HG03095 (cell line): ENCODE measurements around the gene PLXNA2.

ENCODE experiments used
- ATAC-seq: cut with Tn5 transposase; IDR thresholded peaks from one replicate; pipeline ENCODE4 v1.9.1; 2021; ENCODE audit warnings: moderate library complexity; ENCODE audit not compliant: unreplicated experiment

Gene PLXNA2, protein sequence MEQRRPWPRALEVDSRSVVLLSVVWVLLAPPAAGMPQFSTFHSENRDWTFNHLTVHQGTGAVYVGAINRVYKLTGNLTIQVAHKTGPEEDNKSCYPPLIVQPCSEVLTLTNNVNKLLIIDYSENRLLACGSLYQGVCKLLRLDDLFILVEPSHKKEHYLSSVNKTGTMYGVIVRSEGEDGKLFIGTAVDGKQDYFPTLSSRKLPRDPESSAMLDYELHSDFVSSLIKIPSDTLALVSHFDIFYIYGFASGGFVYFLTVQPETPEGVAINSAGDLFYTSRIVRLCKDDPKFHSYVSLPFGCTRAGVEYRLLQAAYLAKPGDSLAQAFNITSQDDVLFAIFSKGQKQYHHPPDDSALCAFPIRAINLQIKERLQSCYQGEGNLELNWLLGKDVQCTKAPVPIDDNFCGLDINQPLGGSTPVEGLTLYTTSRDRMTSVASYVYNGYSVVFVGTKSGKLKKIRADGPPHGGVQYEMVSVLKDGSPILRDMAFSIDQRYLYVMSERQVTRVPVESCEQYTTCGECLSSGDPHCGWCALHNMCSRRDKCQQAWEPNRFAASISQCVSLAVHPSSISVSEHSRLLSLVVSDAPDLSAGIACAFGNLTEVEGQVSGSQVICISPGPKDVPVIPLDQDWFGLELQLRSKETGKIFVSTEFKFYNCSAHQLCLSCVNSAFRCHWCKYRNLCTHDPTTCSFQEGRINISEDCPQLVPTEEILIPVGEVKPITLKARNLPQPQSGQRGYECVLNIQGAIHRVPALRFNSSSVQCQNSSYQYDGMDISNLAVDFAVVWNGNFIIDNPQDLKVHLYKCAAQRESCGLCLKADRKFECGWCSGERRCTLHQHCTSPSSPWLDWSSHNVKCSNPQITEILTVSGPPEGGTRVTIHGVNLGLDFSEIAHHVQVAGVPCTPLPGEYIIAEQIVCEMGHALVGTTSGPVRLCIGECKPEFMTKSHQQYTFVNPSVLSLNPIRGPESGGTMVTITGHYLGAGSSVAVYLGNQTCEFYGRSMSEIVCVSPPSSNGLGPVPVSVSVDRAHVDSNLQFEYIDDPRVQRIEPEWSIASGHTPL (N-terminal part only)

DNA sequence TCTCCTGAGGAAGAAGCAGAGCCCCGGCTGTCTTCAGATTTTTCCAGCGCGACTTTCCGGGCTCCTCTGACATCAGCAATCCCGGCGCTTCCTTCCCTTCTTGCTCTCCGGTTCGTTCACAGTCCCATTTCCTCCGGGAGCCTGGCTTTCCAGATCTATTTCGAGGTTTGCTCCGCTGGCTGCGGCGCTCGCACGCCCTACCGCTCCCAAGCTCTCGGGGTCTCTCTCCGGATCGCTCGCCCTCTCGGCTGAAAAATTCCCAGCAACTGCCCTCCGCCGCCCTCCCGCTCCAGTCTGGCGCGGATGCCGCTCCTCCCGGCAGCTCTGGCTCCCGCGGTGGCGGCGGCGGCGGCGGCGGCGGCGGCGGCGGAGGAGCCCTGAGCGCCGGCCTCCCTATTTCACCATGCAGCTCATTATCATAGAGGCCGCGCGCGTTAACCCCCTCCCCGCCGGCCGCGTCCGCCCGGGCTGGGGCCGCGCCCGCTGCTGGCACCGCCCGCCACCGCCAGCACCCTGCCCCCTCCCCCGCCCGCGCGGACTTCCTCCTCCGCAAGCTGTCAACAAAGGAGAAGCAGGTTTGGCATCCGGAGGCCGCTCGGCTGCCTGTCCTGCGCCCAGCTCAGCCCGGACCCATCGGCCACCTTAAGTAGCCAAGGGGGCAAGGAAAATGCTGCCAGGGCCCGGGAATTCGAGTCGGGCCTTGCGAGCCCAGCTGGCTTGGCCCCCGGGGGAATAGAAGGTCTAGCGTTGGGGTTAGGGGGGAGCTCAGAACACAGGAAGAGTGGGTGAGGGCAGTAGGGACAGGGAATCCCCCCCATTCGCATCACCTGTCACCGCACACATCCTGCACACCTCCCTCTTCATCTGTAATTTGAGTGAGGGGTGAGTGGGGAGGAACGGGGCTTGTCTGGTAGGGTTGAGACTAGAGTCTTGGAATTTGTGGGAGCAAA is at the start of gene PLXNA2:
TSS of gene PLXNA2 (minus strand) at position 418 of the 950 bp plus-strand sequence. CDS start 26,462 bp downstream, outside the sequence.
- no peak for ATAC-seq

DNA sequence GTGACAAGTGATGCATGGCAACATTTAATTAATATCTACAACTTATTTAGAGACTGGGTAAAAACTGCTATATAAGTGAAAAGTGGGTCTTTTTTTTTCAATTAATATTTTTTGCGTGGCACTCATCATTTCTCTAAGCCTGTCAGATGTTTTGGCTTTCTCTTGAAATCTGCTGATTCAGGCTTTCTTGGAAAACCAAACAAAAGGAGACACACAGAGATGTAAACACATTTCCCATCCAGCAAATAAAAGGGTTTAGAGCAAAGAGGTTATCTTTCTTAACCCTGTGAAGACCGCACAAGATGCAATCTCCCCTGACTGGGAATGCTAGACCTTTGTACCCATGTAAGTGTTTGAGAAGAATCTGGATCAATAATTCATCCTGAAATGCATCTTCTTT is 48.7 kb upstream of the PLXNA2 start:
- no peak for ATAC-seq

DNA sequence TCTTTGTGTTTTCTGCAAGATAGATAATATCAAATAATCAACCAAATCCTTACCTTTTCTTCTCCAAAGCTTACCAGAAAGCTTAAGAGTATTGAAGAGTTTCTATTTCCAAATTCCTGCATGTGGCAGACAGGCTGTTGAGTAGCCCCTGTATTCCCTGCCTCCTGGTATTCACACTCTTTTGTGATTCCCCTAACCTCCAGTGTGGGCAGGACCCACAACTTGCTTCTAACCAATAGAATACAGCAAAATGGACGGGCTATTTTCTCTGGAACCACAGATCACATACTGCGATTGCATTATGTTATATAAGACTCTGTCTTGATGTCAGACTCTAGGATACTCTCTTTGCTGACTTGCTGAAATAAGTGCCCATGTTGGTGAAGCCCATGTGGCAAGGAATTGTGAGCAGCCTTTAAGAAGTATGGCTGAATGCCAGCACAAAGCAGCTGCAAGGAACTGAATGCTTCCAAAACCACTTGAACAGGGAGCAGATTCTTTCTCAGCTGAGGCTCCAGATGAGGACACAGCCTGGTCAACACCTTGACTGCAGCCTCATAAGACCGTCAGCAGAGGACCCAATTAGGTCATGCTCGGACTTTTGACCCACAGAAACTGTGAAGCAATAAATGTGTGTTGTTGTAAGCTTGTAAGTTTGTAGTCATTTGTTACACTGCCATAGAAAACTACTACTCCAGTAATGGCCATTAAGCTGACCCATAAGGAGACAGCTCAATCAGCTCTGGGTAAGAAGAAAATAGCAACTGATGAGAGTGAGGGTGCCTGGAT is 47.9 kb upstream of the PLXNA2 start:
- no peak for ATAC-seq

DNA sequence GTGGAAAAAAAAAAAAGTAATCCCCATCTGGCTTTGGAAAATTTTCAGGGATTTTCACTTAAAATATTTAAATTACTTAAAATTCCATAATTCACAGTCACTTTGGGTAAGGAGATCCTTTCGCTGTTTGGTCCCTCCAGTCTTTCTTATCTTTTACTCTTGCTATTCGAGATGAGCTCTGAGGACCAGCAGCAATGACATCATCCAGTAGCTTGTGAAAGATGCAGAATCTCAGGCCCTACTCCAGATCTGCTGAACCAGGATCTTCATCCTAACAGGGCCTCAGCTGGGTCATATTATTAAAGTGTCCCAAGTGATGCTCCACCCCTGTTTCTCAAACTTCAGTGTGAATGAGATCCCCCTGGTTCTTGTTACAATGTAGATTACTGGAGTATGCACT is 46.9 kb upstream of the PLXNA2 start:
- no peak for ATAC-seq

DNA sequence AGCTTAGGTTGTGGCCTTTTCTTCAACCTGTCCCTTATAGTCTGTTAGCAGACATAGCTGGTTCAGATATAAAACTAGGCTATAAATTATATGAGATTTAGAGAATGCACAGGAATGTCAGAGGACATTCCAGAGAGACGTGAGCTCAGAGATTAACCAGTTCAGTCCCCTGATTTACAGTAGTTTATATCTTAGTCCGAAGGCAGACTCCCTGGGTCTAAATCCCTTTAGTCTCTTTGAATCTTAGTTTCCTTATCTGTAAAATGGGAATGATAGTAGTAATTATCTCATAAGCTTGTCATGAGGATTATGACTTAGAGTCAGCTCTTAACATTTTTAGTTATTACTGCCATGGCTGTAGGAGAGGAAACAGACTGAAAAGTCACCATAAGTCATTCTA is 45.5 kb upstream of the PLXNA2 start:
- no peak for ATAC-seq

DNA sequence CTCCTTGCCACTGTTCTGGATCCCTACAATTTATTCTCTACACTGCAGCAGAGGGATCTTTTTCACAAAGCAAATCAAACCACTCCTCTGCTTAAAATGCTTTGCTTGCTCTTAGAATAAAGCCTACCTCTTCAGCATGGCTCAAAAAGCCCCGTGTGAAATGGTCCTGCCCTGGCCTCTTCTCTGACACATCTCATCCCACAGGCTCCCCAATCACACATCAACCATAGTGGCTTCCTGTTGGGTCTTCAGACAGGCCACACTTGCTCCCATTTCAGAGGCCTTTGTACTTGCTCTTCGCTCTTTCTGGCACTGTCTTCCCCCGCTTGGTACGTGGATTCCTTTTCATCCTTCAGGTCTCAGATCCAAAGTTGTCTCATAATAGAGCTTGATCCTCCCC is 44.3 kb upstream of the PLXNA2 start:
- no peak for ATAC-seq

DNA sequence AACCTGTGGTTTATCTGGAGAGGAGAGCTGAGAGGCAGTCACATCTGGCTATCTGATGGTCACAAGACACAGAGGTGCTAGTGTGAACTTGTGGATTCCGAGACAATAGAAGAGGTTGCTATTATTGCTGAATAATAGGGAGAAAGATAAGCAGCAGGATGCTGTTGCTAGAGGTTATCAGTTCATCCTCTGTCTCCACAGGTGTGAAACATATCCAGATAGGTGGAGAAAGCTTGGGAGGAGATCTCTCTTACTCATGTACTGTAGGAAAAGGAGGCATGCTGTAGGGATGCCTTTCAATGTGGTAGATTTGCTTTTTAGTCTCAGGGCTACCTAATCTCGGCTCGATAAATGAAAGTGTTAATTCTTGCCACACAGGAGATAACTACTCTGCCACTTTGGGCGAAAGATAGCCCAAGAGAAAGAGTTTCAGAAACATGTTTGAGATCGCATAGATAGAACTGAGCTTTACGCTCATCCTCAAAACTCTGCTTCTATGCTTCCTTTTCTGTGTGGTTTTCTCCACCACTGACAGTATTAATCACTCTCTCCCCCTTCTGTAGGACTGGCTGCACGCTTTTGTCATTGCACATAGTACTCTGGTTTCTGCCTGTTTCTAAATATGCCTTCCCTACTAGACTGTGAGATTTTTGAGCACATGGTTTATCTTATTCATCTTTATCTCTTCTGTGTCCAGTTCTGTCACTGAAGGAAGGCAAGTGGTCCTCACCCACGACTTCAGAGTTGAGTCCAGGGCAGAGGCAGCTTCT is 36.7 kb upstream of the PLXNA2 start:
- ATAC-seq, result no peak

DNA sequence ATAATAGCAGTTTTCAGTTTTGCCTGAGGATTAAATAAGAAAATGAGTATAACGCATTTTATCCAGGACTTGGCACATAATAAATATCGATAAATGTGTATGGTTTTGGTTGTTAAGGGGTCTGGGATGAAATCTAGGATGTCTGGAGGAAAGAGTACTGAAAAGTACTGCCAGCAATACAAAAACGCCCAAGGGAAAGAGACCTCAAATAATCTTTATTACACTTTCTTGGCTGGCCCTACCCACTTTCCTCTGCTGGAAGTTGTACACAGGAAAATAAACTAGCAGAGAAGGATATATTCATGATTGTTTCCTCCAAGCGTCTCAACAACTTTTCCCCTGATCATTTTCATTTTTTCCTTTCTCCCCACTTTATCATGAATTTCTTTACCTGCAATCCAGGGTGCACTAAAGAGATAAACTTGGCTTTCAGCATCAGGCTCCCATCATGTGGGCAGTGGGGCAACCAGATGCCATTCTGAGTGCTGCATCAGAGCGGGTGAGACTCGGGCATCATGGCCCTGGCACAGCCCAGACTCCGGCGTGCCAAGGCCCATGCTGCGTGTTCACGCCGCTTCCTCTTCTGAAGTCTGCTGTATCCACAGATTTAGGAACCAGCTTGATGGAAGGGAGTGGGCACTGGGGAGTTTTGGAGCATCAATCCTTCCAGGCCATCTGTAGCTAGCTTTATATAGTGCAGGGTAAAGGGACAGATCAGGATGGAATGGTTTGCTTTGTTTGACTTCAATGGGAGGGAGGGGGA is 35.8 kb upstream of the PLXNA2 start:
- ATAC-seq, result no peak

DNA sequence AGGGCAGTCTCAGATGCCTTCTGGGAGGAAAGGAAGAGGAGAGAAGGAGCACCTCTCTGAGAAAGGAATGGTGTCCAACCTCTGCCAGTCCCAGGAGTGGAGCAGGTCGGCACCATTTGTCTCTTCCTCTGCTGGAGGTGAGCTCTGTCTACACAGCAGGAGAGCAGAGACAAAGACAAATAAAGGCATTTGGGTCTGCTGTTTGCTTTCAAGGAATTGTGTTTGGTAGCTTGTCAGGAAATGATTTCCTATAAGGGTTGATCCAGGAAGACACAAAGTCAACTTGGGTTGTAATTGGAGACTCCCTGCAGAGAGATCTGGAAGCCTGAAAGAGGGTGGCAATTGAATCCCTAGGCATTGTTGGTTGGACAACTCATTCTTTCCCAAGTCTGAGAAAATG is 34.5 kb upstream of the PLXNA2 start:
- ATAC-seq, result no peak

DNA sequence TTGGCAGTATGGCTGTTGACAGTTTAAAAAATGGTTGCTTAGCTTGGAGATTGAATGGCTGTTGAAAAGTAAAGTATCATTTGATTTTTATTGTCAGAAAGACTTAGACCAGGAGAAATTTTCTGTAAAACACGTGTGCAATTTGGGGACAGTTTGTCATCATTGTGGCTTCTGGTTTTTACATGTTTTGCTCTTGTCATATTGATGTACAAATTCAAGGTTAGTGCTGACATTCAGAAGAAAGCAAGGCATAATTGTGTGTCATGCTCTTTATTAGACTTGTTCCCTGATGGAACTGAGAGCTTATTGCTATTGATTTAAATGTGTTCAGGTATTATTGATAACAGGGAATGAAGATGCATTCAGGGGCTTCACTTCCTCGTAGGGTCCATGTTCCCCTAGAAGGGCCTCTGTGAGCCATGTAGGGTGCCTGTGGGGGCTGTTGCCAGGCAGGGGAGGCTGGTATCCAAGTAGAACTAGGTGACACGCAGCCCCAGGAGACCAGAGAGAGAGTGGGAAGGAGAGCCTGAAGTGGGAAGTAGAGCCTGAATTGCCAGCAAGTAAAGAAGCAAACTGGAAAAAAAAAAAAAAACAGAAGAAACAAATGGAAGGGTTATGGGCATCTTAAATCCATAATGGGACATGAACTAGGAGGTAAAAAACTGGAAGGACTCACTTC is 32.7 kb upstream of the PLXNA2 start:
- no peak for ATAC-seq

DNA sequence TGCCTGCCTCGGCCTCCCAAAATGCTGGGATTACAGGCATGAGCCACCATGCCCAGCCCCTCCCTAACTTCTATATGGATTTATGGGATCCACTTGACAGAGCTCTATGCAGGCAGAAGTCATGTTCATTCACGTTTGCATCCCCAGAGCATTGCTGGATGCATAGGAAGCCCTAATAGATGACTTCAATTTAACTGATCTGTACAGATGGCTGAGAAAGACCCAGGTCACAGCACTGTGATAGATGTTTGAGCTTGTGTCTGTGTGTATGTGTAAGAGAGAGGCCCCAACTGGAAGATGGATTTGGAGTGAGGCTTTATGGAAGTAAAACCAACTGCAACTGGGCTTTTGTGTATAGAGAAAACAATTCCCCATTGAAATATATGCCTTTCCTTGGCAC is 30.9 kb upstream of the PLXNA2 start:
- no peak for ATAC-seq

DNA sequence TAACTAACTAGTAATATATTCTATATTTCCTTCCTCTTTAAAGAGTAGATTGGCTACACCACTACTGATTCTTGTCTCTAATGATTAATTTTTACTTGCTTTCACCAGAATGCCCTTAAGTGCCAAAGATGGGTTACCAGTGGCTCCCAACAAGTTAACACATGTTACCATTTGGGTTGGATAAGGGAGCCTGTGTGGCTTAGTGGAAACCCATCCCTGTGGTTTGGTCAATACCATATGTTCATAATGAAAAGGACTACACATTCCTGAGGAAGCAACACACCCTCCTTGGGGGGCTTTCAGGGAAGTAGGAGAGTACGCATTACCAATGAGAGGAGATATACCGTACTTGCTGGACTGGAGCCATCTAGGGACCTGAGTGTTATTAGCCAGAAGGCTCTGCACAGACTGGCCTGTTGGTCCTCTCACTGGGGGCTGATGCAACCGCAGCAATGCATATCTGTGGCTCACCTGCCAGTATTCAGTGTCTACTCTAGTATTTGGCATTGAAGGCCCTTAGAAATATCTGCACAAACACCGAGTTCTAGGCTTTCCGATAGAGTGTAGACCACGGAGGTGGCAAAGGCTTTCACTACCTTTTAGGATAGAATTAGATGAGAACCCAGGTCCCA is 29.3 kb upstream of the PLXNA2 start:
- ATAC-seq, result no peak

DNA sequence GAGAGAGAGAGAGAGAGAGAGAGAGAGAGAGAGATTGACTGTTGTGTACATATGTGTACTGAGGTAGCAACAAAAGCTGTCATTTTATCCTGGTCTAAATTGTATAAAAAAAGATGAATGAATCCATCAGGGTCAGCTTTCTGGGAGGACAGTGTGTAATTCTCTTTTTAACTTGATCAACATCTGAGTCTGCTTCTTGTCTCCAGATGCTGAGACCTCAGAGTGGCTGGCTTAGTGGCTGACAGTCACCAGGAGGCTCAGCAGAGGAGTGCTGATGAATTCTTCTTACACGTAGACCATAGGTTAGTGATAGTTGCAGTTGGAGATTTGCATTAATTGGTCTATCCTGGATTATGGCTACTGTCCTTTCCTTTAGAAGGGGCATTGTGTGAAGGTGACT is 28.5 kb upstream of the PLXNA2 start:
- ATAC-seq, result no peak

DNA sequence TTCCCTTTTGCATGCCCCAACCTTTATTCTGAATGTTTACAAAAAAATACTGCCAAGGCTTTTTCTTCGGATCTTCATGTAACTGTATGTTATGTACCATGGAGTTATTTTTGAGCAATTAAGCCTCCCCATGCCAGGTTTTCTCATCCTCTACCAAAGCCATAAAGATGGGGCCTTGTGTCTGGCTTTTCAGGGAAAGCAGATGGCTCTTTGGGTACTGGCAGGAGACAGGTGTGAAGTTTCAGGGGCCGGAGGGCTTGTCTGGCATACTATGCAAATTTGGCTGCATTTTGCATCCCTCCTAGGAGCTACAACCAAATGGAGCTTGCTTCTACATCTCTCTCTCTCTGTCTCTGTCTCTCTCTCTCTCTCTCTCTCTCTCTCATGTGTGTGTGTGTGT is 28.1 kb upstream of the PLXNA2 start:
- ATAC-seq, result no peak

DNA sequence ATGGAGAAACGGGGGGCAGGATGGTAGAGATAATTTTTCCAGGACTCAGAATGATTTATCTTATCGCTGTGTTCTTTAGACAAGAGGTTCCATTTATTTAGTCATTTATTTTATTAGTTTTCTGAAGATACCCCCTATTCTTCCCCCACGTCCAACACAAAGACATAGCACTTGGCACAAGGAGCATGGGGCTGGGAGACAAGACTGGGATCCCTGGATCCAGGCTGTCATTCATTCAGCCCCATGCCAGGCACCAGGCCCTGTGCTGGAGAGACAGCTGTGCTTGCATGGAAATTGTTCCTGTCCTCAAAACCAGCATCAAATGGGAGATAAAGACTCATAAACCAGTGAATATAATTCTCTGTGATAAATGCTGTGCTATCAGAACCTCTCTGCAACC is 27.1 kb upstream of the PLXNA2 start:
- no peak for ATAC-seq

DNA sequence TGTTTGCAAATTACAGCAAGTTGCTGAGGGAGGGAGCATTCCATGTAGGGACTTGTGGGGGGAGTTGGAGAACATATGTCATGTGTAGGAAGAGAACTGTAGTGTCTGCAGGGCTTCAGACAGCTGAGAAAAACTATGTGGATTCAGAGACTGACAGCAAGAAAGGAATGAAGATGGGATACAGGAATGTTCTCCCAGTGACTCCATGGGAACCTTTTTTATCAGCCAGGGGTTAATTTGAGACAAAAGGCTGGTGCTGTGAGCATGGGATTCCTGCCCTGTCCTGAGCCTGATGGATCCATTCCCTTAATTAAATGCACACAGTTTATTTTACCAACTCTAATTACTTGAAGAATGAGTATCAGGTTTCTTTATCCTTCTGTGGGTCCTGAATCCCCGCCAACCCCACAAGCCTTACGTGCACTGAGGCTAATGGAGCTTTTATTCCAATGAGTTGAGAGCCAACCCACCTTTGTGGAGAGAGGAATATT is 26.5 kb upstream of the PLXNA2 start:
- ATAC-seq, result no peak

DNA sequence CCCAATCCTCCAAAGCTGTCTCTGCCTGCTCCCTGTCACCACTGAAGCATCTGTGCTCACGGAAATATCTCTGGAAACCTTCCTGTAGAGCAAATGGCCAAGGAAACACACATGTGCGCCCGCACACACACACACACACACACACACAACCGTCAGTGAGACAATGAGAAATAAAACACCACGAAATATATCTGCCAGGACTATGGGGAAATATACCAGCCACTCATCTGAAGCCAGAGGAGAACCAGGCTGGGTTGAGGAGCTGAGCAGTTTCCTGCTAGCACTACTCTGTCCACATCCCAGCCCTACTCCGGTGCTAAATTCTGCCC is 25.1 kb upstream of the PLXNA2 start:
- ATAC-seq, result no peak
